ENCODE measurements around the gene ATG4A.

ATG4A gene

DNA sequence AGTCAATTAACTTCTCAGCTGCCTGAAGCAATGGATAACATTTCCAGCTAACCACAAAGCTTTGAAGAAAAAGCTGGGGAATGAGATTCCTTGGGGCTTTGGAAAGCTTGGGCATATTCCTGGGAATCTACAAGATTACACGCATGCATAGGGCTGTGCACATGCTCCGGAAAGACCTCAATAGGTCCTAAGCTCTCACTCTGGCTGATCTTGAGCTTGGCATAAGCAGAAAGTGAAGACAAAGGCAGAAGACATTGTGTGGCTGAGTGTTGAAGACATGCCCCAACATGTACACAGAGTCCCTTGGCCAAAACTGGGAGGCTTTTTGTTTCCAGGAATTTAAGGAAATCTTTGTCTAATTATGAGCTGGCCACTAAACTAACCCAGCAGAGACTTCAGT is 31.2 kb downstream of the ATG4A start:
- no peaks in the 10 kb centered on the region for H3K9me3 ChIP-seq (ENCODE audit: severe bottlenecking)
- DNase-seq: no peak
- peaks cover 2% of the 10 kb centered on the region for H3K27me3 ChIP-seq (ENCODE audit: insufficient read depth, low read depth, severe bottlenecking)
- TF ChIP-seq, protein P1, sequence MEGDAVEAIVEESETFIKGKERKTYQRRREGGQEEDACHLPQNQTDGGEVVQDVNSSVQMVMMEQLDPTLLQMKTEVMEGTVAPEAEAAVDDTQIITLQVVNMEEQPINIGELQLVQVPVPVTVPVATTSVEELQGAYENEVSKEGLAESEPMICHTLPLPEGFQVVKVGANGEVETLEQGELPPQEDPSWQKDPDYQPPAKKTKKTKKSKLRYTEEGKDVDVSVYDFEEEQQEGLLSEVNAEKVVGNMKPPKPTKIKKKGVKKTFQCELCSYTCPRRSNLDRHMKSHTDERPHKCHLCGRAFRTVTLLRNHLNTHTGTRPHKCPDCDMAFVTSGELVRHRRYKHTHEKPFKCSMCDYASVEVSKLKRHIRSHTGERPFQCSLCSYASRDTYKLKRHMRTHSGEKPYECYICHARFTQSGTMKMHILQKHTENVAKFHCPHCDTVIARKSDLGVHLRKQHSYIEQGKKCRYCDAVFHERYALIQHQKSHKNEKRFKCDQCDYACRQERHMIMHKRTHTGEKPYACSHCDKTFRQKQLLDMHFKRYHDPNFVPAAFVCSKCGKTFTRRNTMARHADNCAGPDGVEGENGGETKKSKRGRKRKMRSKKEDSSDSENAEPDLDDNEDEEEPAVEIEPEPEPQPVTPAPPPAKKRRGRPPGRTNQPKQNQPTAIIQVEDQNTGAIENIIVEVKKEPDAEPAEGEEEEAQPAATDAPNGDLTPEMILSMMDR (IDR thresholded peaks at IDR 0.05; ENCODE audit: low read depth, low read length): no peak
- no peak overlapping the region for H3K4me3 ChIP-seq (ENCODE audit: low read depth, low read length)
- H3K36me3 ChIP-seq: no peaks in the 10 kb centered on the region
- H3K27ac ChIP-seq: no peak overlapping the region

DNA sequence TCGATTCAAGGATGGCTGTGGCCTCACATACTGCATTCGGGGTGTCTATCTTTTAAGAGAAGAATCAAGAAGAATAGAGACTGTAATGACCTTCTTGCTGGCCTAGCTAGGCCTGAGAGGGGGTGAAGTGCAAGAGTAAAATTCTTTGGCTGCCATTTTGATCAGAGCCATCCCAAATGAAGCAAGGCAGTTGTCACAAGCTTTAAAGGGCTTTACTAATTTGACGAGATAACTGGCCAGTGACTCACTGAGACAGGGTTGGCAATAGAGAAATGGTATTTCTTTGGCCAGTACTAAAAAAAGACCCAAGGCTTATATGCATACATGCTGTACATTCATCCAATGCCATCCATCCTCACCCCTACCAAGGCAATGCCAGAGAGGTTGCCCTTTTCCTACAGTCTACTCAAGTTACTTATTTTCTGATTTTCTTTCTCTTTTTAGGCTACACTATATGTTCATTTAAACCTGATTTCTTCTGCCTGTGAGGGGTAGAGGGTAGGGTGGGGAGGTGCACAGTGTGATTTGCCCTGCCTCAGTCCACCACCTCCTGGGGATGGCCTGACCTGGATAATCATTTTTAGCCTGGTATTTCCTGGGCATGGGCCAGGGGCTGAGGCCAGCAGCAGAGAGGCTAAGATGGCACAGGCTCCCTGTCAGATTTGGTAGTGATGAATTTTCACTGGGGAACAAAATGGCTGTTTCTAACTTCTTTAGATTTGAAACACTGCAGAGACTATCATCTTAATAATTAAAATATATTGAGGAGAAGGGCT is 32.2 kb downstream of the ATG4A start:
- Histone ChIP-seq H3K9me3 (ENCODE audit: severe bottlenecking) (no peaks in the 10 kb centered on the region), H3K27me3 (ENCODE audit: insufficient read depth, low read depth, severe bottlenecking) (peaks cover 2% of the 10 kb centered on the region), H3K4me3 (ENCODE audit: low read depth, low read length) (no peak overlapping the region), H3K27ac (no peak overlapping the region), H3K36me3 (no peaks in the 10 kb centered on the region)
- TF ChIP-seq, protein P1 (IDR thresholded peaks at IDR 0.05; ENCODE audit: low read depth, low read length): no peak
- no peak for DNase-seq

DNA sequence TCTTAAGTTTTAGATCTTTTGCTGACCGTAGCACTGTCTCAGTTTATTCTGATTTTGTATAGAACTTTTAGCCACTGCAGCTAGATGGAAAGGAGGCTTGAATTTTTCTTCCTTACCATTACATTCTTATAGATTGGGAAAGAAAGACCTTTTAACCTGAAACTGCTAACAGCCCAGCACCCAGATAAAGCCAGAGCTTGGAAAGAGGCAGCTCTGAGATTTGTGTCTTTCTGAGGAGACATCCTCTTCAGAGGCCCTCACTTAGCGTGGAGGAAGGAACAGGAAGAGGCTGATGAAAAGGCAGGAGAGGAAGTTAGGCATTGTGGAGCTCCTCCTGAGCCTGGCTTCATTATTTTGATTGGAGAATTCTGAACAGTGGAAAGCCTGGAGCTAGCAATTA is 35.1 kb downstream of the ATG4A start:
- Histone ChIP-seq H3K27me3 (ENCODE audit: insufficient read depth, low read depth, severe bottlenecking) (no peaks in the 10 kb centered on the region), H3K9me3 (ENCODE audit: severe bottlenecking) (no peaks in the 10 kb centered on the region), H3K4me3 (ENCODE audit: low read depth, low read length) (no peak overlapping the region), H3K36me3 (no peaks in the 10 kb centered on the region), H3K27ac (no peak overlapping the region)
- no peak for DNase-seq
- TF ChIP-seq, protein P1 (IDR thresholded peaks at IDR 0.05; ENCODE audit: low read depth, low read length): no peak

DNA sequence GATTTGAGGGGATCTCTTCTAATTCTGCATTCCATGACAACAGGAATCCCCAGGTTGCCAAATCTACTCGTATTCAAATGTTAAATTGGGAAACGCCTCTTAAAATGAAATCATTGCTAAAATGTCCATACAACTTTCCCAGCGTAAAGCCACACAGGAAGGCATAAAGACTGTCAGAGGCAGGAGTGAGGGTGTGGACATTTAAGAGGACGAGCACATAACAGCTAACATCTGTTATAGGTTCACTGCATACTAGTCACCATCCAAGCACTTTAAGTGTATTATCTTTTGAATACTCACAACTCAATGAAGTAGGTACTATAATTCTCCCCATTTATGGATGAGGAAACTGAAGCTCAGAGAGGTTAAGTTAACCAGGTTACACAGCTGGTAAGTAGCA is 35.6 kb downstream of the ATG4A start:
- Histone ChIP-seq H3K4me3 (ENCODE audit: low read depth, low read length) (no peak overlapping the region), H3K36me3 (no peaks in the 10 kb centered on the region), H3K27me3 (ENCODE audit: insufficient read depth, low read depth, severe bottlenecking) (no peaks in the 10 kb centered on the region), H3K9me3 (ENCODE audit: severe bottlenecking) (no peaks in the 10 kb centered on the region), H3K27ac (no peak overlapping the region)
- TF ChIP-seq, protein P1 (IDR thresholded peaks at IDR 0.05; ENCODE audit: low read depth, low read length): no peak
- DNase-seq: no peak

DNA sequence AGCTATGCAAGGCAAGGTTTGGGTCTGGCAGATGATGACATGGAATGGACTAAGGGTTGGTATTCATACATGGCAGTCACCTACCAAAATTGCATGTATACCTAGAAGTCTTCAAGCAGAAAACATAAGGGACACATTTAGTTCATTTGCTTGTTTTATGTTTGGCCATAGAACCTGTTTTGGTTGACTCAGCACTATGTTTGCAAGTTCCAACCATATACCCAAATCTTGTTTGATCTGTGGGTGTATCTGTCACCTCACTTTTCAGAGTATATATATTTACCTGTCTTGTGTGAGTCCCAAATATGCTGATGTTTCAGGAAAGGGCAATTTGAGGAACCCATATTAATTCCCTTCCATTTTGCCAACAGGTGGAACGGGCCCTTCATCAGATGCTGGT is 39.3 kb downstream of the ATG4A start:
- Histone ChIP-seq H3K27me3 (ENCODE audit: insufficient read depth, low read depth, severe bottlenecking) (no peaks in the 10 kb centered on the region), H3K36me3 (no peaks in the 10 kb centered on the region), H3K9me3 (ENCODE audit: severe bottlenecking) (no peaks in the 10 kb centered on the region), H3K27ac (no peak overlapping the region), H3K4me3 (ENCODE audit: low read depth, low read length) (no peak overlapping the region)
- TF ChIP-seq, protein P1 (IDR thresholded peaks at IDR 0.05; ENCODE audit: low read depth, low read length): no peak
- DNase-seq: no peak

DNA sequence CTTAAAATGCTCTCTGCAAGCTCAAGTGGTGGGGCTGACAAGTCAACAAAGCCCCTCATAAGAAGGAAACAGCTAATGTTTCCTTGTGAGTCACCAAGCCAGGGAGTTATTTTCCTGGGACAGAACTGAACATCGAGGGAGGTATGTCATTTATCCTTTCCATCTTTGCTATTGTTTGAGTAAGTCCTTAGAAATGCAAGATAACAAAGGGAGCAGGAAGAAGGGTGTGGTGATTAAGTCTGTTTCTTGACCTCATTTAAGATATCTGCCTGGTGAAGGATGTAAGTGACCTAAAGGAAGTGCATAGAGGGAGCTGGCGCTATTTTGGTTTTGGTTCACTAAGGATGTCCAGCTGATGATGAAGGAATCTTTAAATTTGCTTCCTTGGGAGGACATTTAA is 39.9 kb downstream of the ATG4A start:
- no peak for DNase-seq
- Histone ChIP-seq H3K27ac (no peak overlapping the region), H3K27me3 (ENCODE audit: insufficient read depth, low read depth, severe bottlenecking) (no peaks in the 10 kb centered on the region), H3K36me3 (no peaks in the 10 kb centered on the region), H3K4me3 (ENCODE audit: low read depth, low read length) (no peak overlapping the region), H3K9me3 (ENCODE audit: severe bottlenecking) (no peaks in the 10 kb centered on the region)
- TF ChIP-seq, protein P1 (IDR thresholded peaks at IDR 0.05; ENCODE audit: low read depth, low read length): no peak

Measured in WERI-Rb-1 (cell line).